Neural crest cell (in vitro differentiated cells): ENCODE measurements around the gene ARHGAP45. TPM values are rescaled to one million over a fixed set of nuclear protein-coding genes. Genes with fewer than 3 reads are reported as not detected.

Experiments used
- DNase-seq: peaks from one replicate; pipeline ENCODE4 v3.0.0; 2021; ENCODE audit warnings: low read depth, mixed read lengths, low spot score
- H3K27ac Mint-ChIP-seq: one replicate; pipeline ENCODE4 v1.8.0; 2021; ENCODE audit warnings: mild to moderate bottlenecking, mixed read lengths; ENCODE audit not compliant: unreplicated experiment
- H3K27me3 Mint-ChIP-seq: 2 replicates; pipeline ENCODE4 v1.8.0; 2021; ENCODE audit warnings: low read depth, mild to moderate bottlenecking, mixed read lengths
- H3K36me3 Mint-ChIP-seq: 2 replicates; pipeline ENCODE4 v1.8.0; 2021; ENCODE audit warnings: low read depth, mild to moderate bottlenecking, mixed read lengths
- H3K4me1 Mint-ChIP-seq: 2 replicates; pipeline ENCODE4 v1.8.0; 2021; ENCODE audit warnings: mixed read lengths
- H3K4me3 Mint-ChIP-seq: one replicate; pipeline ENCODE4 v1.8.0; 2021; ENCODE audit warnings: mild to moderate bottlenecking, mixed read lengths
- H3K9me3 Mint-ChIP-seq: 2 replicates; pipeline ENCODE4 v1.8.0; 2021; ENCODE audit warnings: mixed read lengths
- total RNA-seq: library from RNA; stranded (reverse); gene quantifications from 2 replicates; pipeline ENCODE4 v1.2.1, GENCODE V29; 2021
- TF ChIP-seq, protein P1 (sequence below): fragments of 200-600 bp; sonication (generic); conservative IDR thresholded peaks from 2 replicates; pipeline ENCODE4 v1.5.0; 2021; ENCODE audit warnings: antibody characterized with exemption, mild to moderate bottlenecking

Gene ARHGAP45
- total RNA-seq, 1 donor from 2014 or later: 1.6 TPM

- H3K4me3 Mint-ChIP-seq: no peak overlapping the region
- TF ChIP-seq, protein P1, sequence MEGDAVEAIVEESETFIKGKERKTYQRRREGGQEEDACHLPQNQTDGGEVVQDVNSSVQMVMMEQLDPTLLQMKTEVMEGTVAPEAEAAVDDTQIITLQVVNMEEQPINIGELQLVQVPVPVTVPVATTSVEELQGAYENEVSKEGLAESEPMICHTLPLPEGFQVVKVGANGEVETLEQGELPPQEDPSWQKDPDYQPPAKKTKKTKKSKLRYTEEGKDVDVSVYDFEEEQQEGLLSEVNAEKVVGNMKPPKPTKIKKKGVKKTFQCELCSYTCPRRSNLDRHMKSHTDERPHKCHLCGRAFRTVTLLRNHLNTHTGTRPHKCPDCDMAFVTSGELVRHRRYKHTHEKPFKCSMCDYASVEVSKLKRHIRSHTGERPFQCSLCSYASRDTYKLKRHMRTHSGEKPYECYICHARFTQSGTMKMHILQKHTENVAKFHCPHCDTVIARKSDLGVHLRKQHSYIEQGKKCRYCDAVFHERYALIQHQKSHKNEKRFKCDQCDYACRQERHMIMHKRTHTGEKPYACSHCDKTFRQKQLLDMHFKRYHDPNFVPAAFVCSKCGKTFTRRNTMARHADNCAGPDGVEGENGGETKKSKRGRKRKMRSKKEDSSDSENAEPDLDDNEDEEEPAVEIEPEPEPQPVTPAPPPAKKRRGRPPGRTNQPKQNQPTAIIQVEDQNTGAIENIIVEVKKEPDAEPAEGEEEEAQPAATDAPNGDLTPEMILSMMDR: no peak
- H3K27me3 Mint-ChIP-seq: no peaks in the 10 kb centered on the region
- no peaks in the 10 kb centered on the region for H3K36me3 Mint-ChIP-seq
- H3K9me3 Mint-ChIP-seq: no peaks in the 10 kb centered on the region
- no peak for DNase-seq
- H3K27ac Mint-ChIP-seq: no peak overlapping the region
- H3K4me1 Mint-ChIP-seq: peaks cover 8% of the 10 kb centered on the region
Measured at GRCh38 chr19:1055886-1056620, 10.9 kb upstream of the ARHGAP45 start.

DNA sequence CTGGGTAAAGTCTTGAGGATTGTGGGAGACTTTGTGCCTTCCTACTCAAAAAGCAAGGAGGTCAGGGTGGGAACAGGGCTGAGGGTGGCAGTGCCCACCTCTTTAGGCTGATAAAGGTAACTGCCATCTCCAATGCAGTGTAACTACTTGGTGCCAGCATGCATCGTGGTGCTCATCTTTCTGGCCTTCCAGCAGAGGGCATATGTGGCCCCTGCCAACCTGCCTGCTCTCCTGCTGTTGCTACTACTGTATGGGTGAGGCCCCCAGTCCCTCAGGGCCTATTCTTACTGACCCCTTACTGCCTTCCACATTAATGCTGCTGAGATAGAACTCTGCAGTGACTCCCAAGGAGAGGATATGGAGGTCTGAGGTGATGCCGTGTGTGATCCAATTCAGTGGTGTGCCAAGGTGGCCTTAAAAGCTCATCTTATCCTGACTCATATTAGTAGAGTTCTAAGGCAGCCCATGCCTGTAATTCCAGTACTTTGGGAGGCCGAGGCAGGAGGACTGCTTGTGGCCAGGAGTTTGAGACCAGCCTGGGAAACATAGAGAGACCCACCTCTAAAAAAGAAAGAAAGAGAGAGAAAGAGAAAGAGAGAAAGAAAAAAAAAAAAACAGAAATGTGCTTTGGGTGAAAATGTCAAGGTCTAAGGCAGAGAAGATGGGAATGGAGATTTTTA is 9.7 kb upstream of the ARHGAP45 start:
- Mint-ChIP-seq H3K4me3 (no peak overlapping the region), H3K9me3 (no peaks in the 10 kb centered on the region), H3K27me3 (no peaks in the 10 kb centered on the region), H3K36me3 (no peaks in the 10 kb centered on the region), H3K4me1 (peaks cover 4% of the 10 kb centered on the region), H3K27ac (no peak overlapping the region)
- no peak for DNase-seq
- TF ChIP-seq, protein P1: no peak

DNA sequence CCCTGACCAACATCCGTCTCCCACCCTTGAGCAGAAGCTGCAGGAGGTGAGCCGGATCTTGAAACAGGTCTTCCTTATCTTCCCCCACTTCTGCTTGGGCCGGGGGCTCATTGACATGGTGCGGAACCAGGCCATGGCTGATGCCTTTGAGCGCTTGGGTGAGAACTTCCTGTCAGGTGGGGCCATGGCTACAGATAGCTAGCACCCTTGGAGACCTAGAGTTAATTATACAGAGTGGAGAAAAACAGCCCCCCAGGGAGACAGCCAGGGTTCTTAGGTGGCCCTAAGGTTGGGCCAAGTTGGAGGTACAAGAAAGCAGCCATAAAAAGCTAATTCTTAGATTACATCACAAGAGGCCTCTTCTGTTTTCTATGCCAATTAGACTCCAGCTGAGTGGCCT is 8.9 kb upstream of the ARHGAP45 start:
- Mint-ChIP-seq H3K4me1 (no peaks in the 10 kb centered on the region), H3K27me3 (no peaks in the 10 kb centered on the region), H3K36me3 (no peaks in the 10 kb centered on the region), H3K4me3 (no peak overlapping the region), H3K27ac (no peak overlapping the region), H3K9me3 (no peaks in the 10 kb centered on the region)
- DNase-seq: no peak
- TF ChIP-seq, protein P1: no peak

DNA sequence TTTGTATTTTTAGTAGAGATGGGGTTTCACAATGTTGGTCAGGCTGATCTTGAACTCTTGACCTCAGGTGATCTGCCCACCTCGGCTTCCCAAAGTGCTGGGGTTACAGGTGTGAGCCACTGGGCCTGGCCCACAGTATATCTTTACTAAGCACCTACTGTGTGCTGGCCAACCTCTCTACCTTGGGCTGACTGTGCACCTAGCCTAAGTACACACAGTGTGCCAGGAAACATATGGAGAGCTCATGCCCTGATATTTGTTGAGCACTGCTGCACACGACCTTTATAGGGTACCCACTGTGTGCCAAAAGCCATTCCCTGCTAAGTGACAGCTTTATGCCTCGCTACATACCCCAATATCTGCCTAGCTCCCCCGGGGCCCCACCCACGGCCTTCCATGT is 6.3 kb upstream of the ARHGAP45 start:
- Mint-ChIP-seq H3K4me1 (no peaks in the 10 kb centered on the region), H3K4me3 (no peak overlapping the region), H3K36me3 (no peaks in the 10 kb centered on the region), H3K27me3 (peaks cover 17% of the 10 kb centered on the region), H3K27ac (no peak overlapping the region), H3K9me3 (no peaks in the 10 kb centered on the region)
- DNase-seq: no peak
- TF ChIP-seq, protein P1: no peak

DNA sequence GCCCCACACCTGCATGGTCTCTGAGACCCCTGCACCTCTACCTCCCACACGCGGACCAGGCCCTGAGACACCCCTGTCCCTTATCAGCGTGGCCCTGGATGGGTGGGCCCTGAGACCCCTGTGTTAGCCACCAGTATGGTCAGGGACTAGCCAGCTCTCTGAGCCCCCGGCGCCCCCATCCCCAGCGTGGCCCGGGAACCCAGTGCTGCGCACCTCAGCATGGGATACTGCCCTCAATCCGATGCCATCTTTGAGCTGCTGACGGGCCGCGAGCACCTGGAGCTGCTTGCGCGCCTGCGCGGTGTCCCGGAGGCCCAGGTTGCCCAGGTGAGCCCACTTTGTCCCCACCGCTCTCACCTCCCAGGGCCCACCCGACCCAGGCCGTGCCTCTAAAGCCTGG is 5.0 kb upstream of the ARHGAP45 start:
- no peaks in the 10 kb centered on the region for H3K9me3 Mint-ChIP-seq
- no peaks in the 10 kb centered on the region for H3K4me1 Mint-ChIP-seq
- peaks cover 28% of the 10 kb centered on the region for H3K27me3 Mint-ChIP-seq
- H3K4me3 Mint-ChIP-seq: no peak overlapping the region
- TF ChIP-seq, protein P1: no peak
- DNase-seq: no peak
- no peak overlapping the region for H3K27ac Mint-ChIP-seq
- no peaks in the 10 kb centered on the region for H3K36me3 Mint-ChIP-seq
